ENCODE data around the gene ANKRD13A.
A peak's percentile ranks its signal among the peaks of the same experiment; 100 is the strongest.

Gene ANKRD13A

GRCh38 chr12:109998904-109999648, at the start of gene ANKRD13A:
TSS of gene ANKRD13A (plus strand) at chr12:109999430. CDS start at chr12:109999689, 259 bp downstream.
- DNase-seq (ENCODE audit: low spot score in 2 of 2) = peak; percentile 84 to 94
- Mint-ChIP-seq H3K4me3 (peak within 1 kb of the TSS; percentile 96), H3K27ac (peak within 1 kb of the TSS; percentile 99), H3K9me3 (no peaks in the 10 kb centered on the region), H3K4me1 (peaks cover 51% of the 10 kb centered on the region), H3K36me3 (peaks cover 18% of the 10 kb centered on the region)
- peak; percentile 83 for ATAC-seq

- Mint-ChIP-seq H3K4me1 (peaks cover 36% of the 10 kb centered on the region), H3K4me3 (no peak overlapping the region), H3K36me3 (peaks cover 98% of the 10 kb centered on the region), H3K27ac (peak overlapping the region; percentile 74), H3K9me3 (no peaks in the 10 kb centered on the region)
- ATAC-seq = no peak
- no peak for DNase-seq (ENCODE audit: low spot score in 2 of 2)
Measured at GRCh38 chr12:109950625-109951024, 48.6 kb upstream of the ANKRD13A start.

GRCh38 chr12:109951136-109951535, 48.1 kb upstream of the ANKRD13A start:
- H3K4me3 Mint-ChIP-seq = no peak overlapping the region
- H3K36me3 Mint-ChIP-seq = peaks cover 98% of the 10 kb centered on the region
- ATAC-seq = no peak
- DNase-seq (ENCODE audit: low spot score in 2 of 2) = no peak
- H3K4me1 Mint-ChIP-seq = peaks cover 36% of the 10 kb centered on the region
- H3K9me3 Mint-ChIP-seq = no peaks in the 10 kb centered on the region
- peak overlapping the region; percentile 23 for H3K27ac Mint-ChIP-seq

GRCh38 chr12:109951751-109952150, 47.5 kb upstream of the ANKRD13A start:
- ATAC-seq = no peak
- no peak for DNase-seq (ENCODE audit: low spot score in 2 of 2)
- H3K36me3 Mint-ChIP-seq = peaks cover 98% of the 10 kb centered on the region
- peak overlapping the region; percentile 23 for H3K27ac Mint-ChIP-seq
- H3K4me3 Mint-ChIP-seq = no peak overlapping the region
- no peaks in the 10 kb centered on the region for H3K9me3 Mint-ChIP-seq
- H3K4me1 Mint-ChIP-seq = peaks cover 32% of the 10 kb centered on the region

GRCh38 chr12:109952160-109952858, 46.9 kb upstream of the ANKRD13A start:
- Mint-ChIP-seq H3K4me1 (peaks cover 27% of the 10 kb centered on the region), H3K9me3 (no peaks in the 10 kb centered on the region), H3K36me3 (peaks cover 98% of the 10 kb centered on the region), H3K4me3 (no peak overlapping the region), H3K27ac (peak overlapping the region; percentile 89)
- DNase-seq (ENCODE audit: low spot score in 2 of 2) (no peak), ATAC-seq (peak; percentile 65)

GRCh38 chr12:109952873-109953272, 46.4 kb upstream of the ANKRD13A start:
- H3K27ac Mint-ChIP-seq = peak overlapping the region; percentile 89
- DNase-seq (ENCODE audit: low spot score in 2 of 2) (no peak), ATAC-seq (no peak)
- H3K36me3 Mint-ChIP-seq = peaks cover 98% of the 10 kb centered on the region
- H3K9me3 Mint-ChIP-seq = no peaks in the 10 kb centered on the region
- no peak overlapping the region for H3K4me3 Mint-ChIP-seq
- peaks cover 22% of the 10 kb centered on the region for H3K4me1 Mint-ChIP-seq

- Mint-ChIP-seq H3K4me1 (peaks cover 15% of the 10 kb centered on the region), H3K9me3 (no peaks in the 10 kb centered on the region), H3K36me3 (peaks cover 98% of the 10 kb centered on the region), H3K4me3 (no peak overlapping the region), H3K27ac (peak overlapping the region; percentile 89)
- ATAC-seq (no peak), DNase-seq (ENCODE audit: low spot score in 2 of 2) (no peak)
Measured at GRCh38 chr12:109953656-109954055, 45.6 kb upstream of the ANKRD13A start.

- peaks cover 5% of the 10 kb centered on the region for H3K4me1 Mint-ChIP-seq
- H3K36me3 Mint-ChIP-seq = peaks cover 98% of the 10 kb centered on the region
- no peaks in the 10 kb centered on the region for H3K9me3 Mint-ChIP-seq
- no peak overlapping the region for H3K4me3 Mint-ChIP-seq
- DNase-seq (ENCODE audit: low spot score in 2 of 2) (no peak), ATAC-seq (no peak)
- no peak overlapping the region for H3K27ac Mint-ChIP-seq
Measured at GRCh38 chr12:109958374-109958773, 40.9 kb upstream of the ANKRD13A start.

GRCh38 chr12:109959411-109960093, 39.7 kb upstream of the ANKRD13A start:
- Mint-ChIP-seq H3K4me1 (peaks cover 6% of the 10 kb centered on the region), H3K4me3 (no peak overlapping the region), H3K27ac (no peak overlapping the region), H3K9me3 (no peaks in the 10 kb centered on the region), H3K36me3 (peaks cover 96% of the 10 kb centered on the region)
- DNase-seq (ENCODE audit: low spot score in 2 of 2) (no peak), ATAC-seq (no peak)

- Mint-ChIP-seq H3K36me3 (peaks cover 98% of the 10 kb centered on the region), H3K4me1 (peaks cover 7% of the 10 kb centered on the region), H3K4me3 (no peak overlapping the region), H3K27ac (peak overlapping the region; percentile 48), H3K9me3 (no peaks in the 10 kb centered on the region)
- no peak for ATAC-seq
- no peak for DNase-seq (ENCODE audit: low spot score in 2 of 2)
Measured at GRCh38 chr12:109961201-109961600, 38.0 kb upstream of the ANKRD13A start.

GRCh38 chr12:109961612-109962011, 37.6 kb upstream of the ANKRD13A start:
- H3K27ac Mint-ChIP-seq = peak overlapping the region; percentile 48

GRCh38 chr12:109962398-109962797, 36.8 kb upstream of the ANKRD13A start:
- peaks cover 98% of the 10 kb centered on the region for H3K36me3 Mint-ChIP-seq

More at GRCh38 chr12:109961612-109962011, 37.6 kb upstream of the ANKRD13A start:
- no peak overlapping the region for H3K4me3 Mint-ChIP-seq
- peaks cover 98% of the 10 kb centered on the region for H3K36me3 Mint-ChIP-seq
- no peaks in the 10 kb centered on the region for H3K9me3 Mint-ChIP-seq
- no peak for ATAC-seq
- H3K4me1 Mint-ChIP-seq = peaks cover 11% of the 10 kb centered on the region
- no peak for DNase-seq (ENCODE audit: low spot score in 2 of 2)

GRCh38 chr12:109963330-109963729, 35.9 kb upstream of the ANKRD13A start:
- Mint-ChIP-seq H3K36me3 (peaks cover 98% of the 10 kb centered on the region), H3K9me3 (no peaks in the 10 kb centered on the region), H3K27ac (peak overlapping the region; percentile 77), H3K4me1 (peaks cover 22% of the 10 kb centered on the region), H3K4me3 (no peak overlapping the region)
- DNase-seq (ENCODE audit: low spot score in 2 of 2) (no peak), ATAC-seq (no peak)

More at GRCh38 chr12:109962398-109962797, 36.8 kb upstream of the ANKRD13A start:
- no peak overlapping the region for H3K27ac Mint-ChIP-seq
- DNase-seq (ENCODE audit: low spot score in 2 of 2) (no peak), ATAC-seq (no peak)
- H3K4me1 Mint-ChIP-seq = peaks cover 13% of the 10 kb centered on the region
- no peaks in the 10 kb centered on the region for H3K9me3 Mint-ChIP-seq
- no peak overlapping the region for H3K4me3 Mint-ChIP-seq

GRCh38 chr12:109963743-109964429, 35.3 kb upstream of the ANKRD13A start:
- Mint-ChIP-seq H3K4me1 (peaks cover 23% of the 10 kb centered on the region), H3K9me3 (no peaks in the 10 kb centered on the region), H3K4me3 (no peak overlapping the region), H3K36me3 (peaks cover 98% of the 10 kb centered on the region), H3K27ac (peak overlapping the region; percentile 77)
- DNase-seq (ENCODE audit: low spot score in 2 of 2) = no peak
- no peak for ATAC-seq

- no peaks in the 10 kb centered on the region for H3K9me3 Mint-ChIP-seq
- H3K36me3 Mint-ChIP-seq = peaks cover 98% of the 10 kb centered on the region
- H3K27ac Mint-ChIP-seq = no peak overlapping the region
- peaks cover 23% of the 10 kb centered on the region for H3K4me1 Mint-ChIP-seq
- ATAC-seq (no peak), DNase-seq (ENCODE audit: low spot score in 2 of 2) (no peak)
- H3K4me3 Mint-ChIP-seq = no peak overlapping the region
Measured at GRCh38 chr12:109966546-109966945, 32.7 kb upstream of the ANKRD13A start.
